Measurements from ENCODE around the gene MRPL51. TPM values are rescaled to one million over a fixed set of nuclear protein-coding genes. Genes with fewer than 3 reads are reported as not detected.
A peak's percentile ranks its signal among the peaks of the same experiment; 100 is the strongest.
"Not testable (repeated sequence)": the region's sequence is repeated elsewhere in the genome, so short reads cannot be mapped to it uniquely, and the experiment has no call there.

The MRPL51 gene
- total and polyA plus RNA-seq, 2 experiments from 2014 or later, result 68.3 to 301 TPM

DNA sequence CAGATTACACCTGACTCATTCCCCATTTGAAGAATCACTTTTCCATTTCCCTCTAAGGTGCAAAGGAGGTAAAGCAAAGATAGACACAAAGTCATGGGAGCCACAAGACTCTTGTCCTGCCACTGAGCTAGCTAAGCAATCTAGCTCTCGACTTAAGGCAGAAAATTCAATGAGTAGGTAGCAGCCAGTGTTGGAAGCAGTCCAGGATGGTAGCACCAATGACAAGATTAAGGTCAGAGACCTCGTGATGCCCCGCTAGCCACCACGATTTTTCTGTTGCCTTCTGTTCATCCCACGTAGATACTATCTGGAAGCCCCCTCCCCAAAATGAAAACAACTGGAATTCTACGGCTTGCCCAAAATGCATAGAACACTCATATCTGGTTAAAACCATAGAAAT is 24.0 kb downstream of the MRPL51 start:
- H3K9ac ChIP-seq, result peak overlapping the region; percentile 86
- no peaks in the 10 kb centered on the region for H3K9me2 ChIP-seq (ENCODE audit: insufficient read depth)
- 73 to 81% methylated on average over 6 of the region's 6 CpGs for WGBS, 2 experiments (ENCODE audit: low coverage in 1 of 2, low lambda C conversion rate in 2 of 2, missing lambda C conversion rate in 2 of 2)
- H3K9me3 ChIP-seq (ENCODE audit: low read depth), result no peaks in the 10 kb centered on the region
- H3K27ac ChIP-seq, result peak overlapping the region; percentile 84
- TF ChIP-seq EZH2phosphoT487 (IDR thresholded peaks at IDR 0.05; ENCODE audit: insufficient read depth, low read depth) (no peak), EZH2 (IDR thresholded peaks at IDR 0.05; ENCODE audit: insufficient read depth, poor library complexity, severe bottlenecking) (no peak)
- H3F3A ChIP-seq (ENCODE audit: insufficient read depth), result peaks cover 27% of the 10 kb centered on the region
- peaks cover 11% of the 10 kb centered on the region; the same call in 1 of the 2 replicates for H3K36me3 ChIP-seq (ENCODE audit: low read depth)
- peak overlapping the region; percentile 82 for H3K4me3 ChIP-seq
- no peaks in the 10 kb centered on the region for H3K27me3 ChIP-seq (replicated peaks; ENCODE audit: insufficient read depth)
- in situ Hi-C loops (cut with MboI), result no loop called here
- no peak for DNase-seq
- peak overlapping the region; percentile 92 for H3K4me2 ChIP-seq (ENCODE audit: unreplicated experiment)
- peaks cover 45% of the 10 kb centered on the region for H3K79me2 ChIP-seq (ENCODE audit: insufficient read depth)
- no peak overlapping the region for H2AFZ ChIP-seq
- peaks cover 24% of the 10 kb centered on the region for H3K4me1 ChIP-seq (ENCODE audit: insufficient read depth)
- H4K20me1 ChIP-seq (ENCODE audit: insufficient read depth), result no peaks in the 10 kb centered on the region

DNA sequence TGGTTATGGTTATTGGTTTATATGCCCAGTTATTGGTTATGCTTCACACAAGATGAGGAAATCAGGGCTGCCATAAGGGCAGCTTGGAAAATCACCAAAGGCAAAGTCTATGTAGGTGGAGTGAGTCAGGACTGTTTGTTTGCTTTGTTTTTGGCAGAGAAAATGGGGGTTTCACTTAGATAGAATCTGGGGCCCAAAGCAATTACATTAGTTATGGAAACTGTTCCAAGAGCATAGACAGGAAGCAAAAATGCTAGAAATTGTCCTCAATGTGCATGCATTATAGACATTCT is 24.8 kb downstream of the MRPL51 start:
- DNase-seq, result peak; percentile 79
- no peak overlapping the region for H2AFZ ChIP-seq
- peaks cover 15% of the 10 kb centered on the region for H3K36me3 ChIP-seq (ENCODE audit: low read depth)
- peaks cover 27% of the 10 kb centered on the region for H3F3A ChIP-seq (ENCODE audit: insufficient read depth)
- no peaks in the 10 kb centered on the region for H4K20me1 ChIP-seq (ENCODE audit: insufficient read depth)
- in situ Hi-C loops (cut with MboI), result no loop called here
- peak overlapping the region; percentile 82 for H3K4me3 ChIP-seq
- no peak overlapping the region for H3K9ac ChIP-seq
- H3K4me1 ChIP-seq (ENCODE audit: insufficient read depth), result peaks cover 24% of the 10 kb centered on the region
- H3K4me2 ChIP-seq (ENCODE audit: unreplicated experiment), result peak overlapping the region; percentile 92
- H3K27me3 ChIP-seq (replicated peaks; ENCODE audit: insufficient read depth), result no peaks in the 10 kb centered on the region
- H3K79me2 ChIP-seq (ENCODE audit: insufficient read depth), result peaks cover 45% of the 10 kb centered on the region
- no peaks in the 10 kb centered on the region for H3K9me3 ChIP-seq (ENCODE audit: low read depth)
- H3K27ac ChIP-seq, result peak overlapping the region; percentile 17; the same call in 1 of the 2 replicates
- H3K9me2 ChIP-seq (ENCODE audit: insufficient read depth), result no peaks in the 10 kb centered on the region
- TF ChIP-seq EZH2 (IDR thresholded peaks at IDR 0.05; ENCODE audit: insufficient read depth, poor library complexity, severe bottlenecking) (no peak), EZH2phosphoT487 (IDR thresholded peaks at IDR 0.05; ENCODE audit: insufficient read depth, low read depth) (no peak)

DNA sequence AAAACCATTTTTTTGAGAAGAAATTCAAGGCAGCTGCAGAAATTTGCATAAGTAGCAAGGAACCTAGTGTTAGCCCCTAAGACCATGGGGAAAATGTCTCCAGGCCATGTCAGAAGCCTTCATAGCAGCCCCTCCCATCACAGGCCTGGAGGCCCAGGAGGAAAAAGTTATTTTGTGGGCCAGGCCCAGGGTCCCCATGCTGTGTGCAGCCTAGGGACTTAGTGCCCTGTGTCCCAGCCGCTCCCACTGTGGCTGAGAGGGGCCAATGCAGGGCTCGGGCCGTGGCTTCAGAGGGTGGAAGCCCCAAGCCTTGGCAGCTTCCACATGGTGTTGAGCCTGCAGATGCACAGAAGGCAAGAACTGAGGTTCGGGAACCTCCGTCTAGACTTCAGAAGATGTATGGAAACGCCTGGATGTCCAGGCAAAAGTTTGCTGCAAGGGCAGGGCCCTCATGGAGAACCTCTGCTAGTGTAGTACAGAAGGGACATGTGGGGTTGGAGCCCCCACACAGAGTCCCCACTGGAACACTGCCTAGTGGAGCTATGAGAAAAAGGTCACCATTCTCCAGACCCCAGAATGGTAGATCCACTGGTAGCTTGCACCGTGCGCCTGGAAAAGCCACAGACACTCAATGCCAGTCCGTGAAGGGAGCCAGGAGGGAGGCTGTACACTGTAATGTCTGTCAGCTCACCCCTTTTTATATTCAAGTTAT is 25.3 kb downstream of the MRPL51 start:
- H3K9ac ChIP-seq; in situ Hi-C loops (cut with MboI); H3K9me3 ChIP-seq (ENCODE audit: low read depth); DNase-seq; H4K20me1 ChIP-seq (ENCODE audit: insufficient read depth); H2AFZ ChIP-seq; H3K27me3 ChIP-seq (replicated peaks; ENCODE audit: insufficient read depth); H3K9me2 ChIP-seq (ENCODE audit: insufficient read depth); H3K27ac ChIP-seq: not testable (repeated sequence)
- Histone ChIP-seq H3K79me2 (ENCODE audit: insufficient read depth) (peaks cover 45% of the 10 kb centered on the region), H3K4me1 (ENCODE audit: insufficient read depth) (peaks cover 24% of the 10 kb centered on the region), H3F3A (ENCODE audit: insufficient read depth) (peaks cover 27% of the 10 kb centered on the region), H3K4me2 (ENCODE audit: unreplicated experiment) (peak overlapping the region; percentile 92), H3K4me3 (0 out of 2 replicates have a peak overlapping the region, but pooled peaks have one; percentile 82), H3K36me3 (ENCODE audit: low read depth) (peaks cover 15% of the 10 kb centered on the region)
- 82 to 91% methylated on average over 9 of the region's 9 CpGs for WGBS, 2 experiments (ENCODE audit: low coverage in 1 of 2, low lambda C conversion rate in 2 of 2, missing lambda C conversion rate in 2 of 2)

DNA sequence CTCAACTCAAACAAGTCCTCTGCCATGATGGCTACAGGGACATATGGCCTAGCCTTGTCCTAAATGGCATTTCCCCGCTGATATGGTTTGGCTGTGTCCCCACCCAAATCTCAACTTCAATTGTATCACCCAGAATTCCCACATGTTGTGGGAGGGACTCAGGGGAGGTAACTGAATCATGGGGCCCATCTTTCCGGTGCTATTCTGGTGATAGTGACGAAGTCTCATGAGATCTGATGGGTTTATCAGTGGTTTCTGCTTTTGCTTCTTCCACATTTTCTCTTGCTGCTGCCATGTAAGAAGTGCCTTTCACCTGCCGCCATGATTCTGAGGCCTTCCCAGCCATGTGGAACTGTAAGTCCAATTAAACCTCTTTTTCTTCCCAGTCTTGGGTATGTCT is 26.3 kb downstream of the MRPL51 start:
- H3K27ac ChIP-seq; DNase-seq; H3K4me2 ChIP-seq (ENCODE audit: unreplicated experiment); H3K9me2 ChIP-seq (ENCODE audit: insufficient read depth); H2AFZ ChIP-seq; H3K9me3 ChIP-seq (ENCODE audit: low read depth); H3K4me3 ChIP-seq; in situ Hi-C loops (cut with MboI); H3K9ac ChIP-seq; H3K27me3 ChIP-seq (replicated peaks; ENCODE audit: insufficient read depth); H4K20me1 ChIP-seq (ENCODE audit: insufficient read depth): not testable (repeated sequence)
- peaks cover 15% of the 10 kb centered on the region for H3K36me3 ChIP-seq (ENCODE audit: low read depth)
- H3K79me2 ChIP-seq (ENCODE audit: insufficient read depth), result peaks cover 45% of the 10 kb centered on the region
- WGBS, 2 experiments (ENCODE audit: low coverage in 1 of 2, low lambda C conversion rate in 2 of 2, missing lambda C conversion rate in 2 of 2), result 82 to 90% methylated on average over 4 of the region's 4 CpGs
- H3F3A ChIP-seq (ENCODE audit: insufficient read depth), result peaks cover 21% of the 10 kb centered on the region
- H3K4me1 ChIP-seq (ENCODE audit: insufficient read depth), result peaks cover 23% of the 10 kb centered on the region

DNA sequence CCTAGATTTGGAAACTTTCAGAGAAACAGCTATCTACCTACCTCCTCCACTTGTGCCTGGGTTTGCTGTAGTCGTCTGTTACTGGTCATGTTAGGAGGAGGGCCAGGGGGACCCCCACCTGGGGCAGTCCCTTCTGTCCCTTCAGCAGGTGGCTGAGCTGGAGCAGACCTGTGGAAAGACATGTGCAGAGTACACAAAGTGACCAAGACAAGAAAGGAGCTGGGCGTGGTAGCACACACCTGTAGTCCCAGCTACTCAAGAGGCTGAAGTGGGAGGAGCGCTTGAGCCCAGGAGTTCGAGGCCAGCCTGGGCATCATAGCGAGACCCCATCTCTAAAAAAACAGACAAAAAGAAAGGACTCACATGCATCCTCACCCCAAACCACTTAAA is 26.9 kb downstream of the MRPL51 start:
- Histone ChIP-seq H3K4me1 (ENCODE audit: insufficient read depth) (peaks cover 17% of the 10 kb centered on the region), H4K20me1 (ENCODE audit: insufficient read depth) (no peaks in the 10 kb centered on the region), H3K9me2 (ENCODE audit: insufficient read depth) (no peaks in the 10 kb centered on the region), H3K4me2 (ENCODE audit: unreplicated experiment) (no peak overlapping the region), H3K36me3 (ENCODE audit: low read depth) (peaks cover 15% of the 10 kb centered on the region), H3K27me3 (replicated peaks; ENCODE audit: insufficient read depth) (no peaks in the 10 kb centered on the region), H3K9ac (no peak overlapping the region), H3K4me3 (no peak overlapping the region), H3K9me3 (ENCODE audit: low read depth) (no peaks in the 10 kb centered on the region), H3F3A (ENCODE audit: insufficient read depth) (peaks cover 15% of the 10 kb centered on the region), H3K79me2 (ENCODE audit: insufficient read depth) (peaks cover 45% of the 10 kb centered on the region), H3K27ac (no peak overlapping the region), H2AFZ (no peak overlapping the region)
- TF ChIP-seq EZH2phosphoT487 (IDR thresholded peaks at IDR 0.05; ENCODE audit: insufficient read depth, low read depth), result no peak
- TF ChIP-seq EZH2 (IDR thresholded peaks at IDR 0.05; ENCODE audit: insufficient read depth, poor library complexity, severe bottlenecking), result no peak
- in situ Hi-C loops (cut with MboI), result no loop called here
- 96 to 97% methylated on average over 5 of the region's 5 CpGs for WGBS, 2 experiments (ENCODE audit: low coverage in 1 of 2, low lambda C conversion rate in 2 of 2, missing lambda C conversion rate in 2 of 2)
- no peak for DNase-seq
